NCI-H2227 treated with DMSO at 0.1 percent for 48 hours (cell line): ENCODE results near the gene BMPR1A.
A peak's percentile ranks its signal among the peaks of the same experiment; 100 is the strongest.
"Not testable (repeated sequence)": the region's sequence is repeated elsewhere in the genome, so short reads cannot be mapped to it uniquely, and the experiment has no call there.

Experiments used
- DNase-seq: peaks from one replicate; lab custom pipeline; 2025; lab: John Stamatoyannopoulos, UW

Gene BMPR1A

GRCh38 chr10:86730227-86730626 is 26.2 kb upstream of the BMPR1A start:
- DNase-seq = no peak

DNA sequence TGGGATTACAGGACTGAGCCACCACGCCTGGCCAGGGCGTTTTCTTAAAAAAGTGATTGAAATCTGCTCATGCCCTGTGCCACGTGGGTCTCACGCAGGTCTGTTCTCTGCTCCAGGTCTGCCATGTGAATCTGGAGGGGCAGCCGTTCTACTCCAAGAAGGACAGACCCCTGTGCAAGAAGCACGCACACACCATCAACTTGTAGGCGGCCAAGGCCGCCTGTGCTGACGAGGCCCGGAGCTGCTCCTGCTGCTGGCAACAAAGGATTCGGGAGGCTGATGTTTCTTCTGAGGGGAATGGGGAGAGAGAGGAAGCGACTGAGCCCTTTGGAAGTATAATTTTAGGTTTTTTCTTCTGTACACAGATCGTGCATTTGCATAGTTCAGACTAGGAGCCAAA is 23.6 kb upstream of the BMPR1A start:
- no peak for DNase-seq

GRCh38 chr10:86733260-86733671 is 23.2 kb upstream of the BMPR1A start:
- DNase-seq = no peak

- no peak for DNase-seq
Observed at GRCh38 chr10:86734207-86734988, 22.0 kb upstream of the BMPR1A start.

DNA sequence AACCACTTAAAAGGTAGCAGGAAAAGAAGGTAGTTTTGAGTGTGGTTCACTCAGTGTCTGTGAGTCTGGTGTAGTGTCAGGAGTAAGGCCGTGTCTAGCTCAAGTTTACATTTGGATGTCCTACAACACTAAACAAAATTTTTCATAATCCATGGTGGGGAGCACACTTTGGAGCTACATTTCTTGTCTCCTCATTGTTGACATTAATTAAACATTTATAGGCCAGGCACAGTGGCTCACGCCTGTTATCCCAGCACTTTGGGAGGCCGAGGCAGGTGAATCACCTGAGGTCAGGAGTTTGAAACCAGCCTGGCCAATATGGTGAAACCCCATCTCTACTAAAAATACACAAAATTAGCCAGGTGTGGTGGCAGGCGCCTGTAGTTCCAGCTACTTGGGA is 21.1 kb upstream of the BMPR1A start:
- not testable (repeated sequence) for DNase-seq

DNA sequence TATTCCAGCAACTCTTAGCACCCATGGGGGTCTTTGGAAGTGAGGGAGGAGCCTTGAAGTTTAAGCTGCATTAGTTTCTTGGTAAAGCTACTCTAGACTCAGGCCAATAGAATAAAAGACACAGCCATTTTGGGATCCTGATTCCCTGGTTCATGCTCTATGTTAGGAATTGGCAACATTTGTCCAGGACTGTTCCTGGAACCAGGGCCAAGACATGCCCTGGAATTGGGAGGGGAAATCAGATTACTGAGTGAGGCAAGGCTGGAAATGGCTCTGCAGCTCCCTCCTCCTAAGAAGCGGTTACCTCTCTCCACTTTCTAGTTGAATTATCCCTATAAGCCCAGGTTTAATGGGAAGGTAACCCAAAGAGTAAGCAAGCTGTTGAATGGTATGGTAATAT is 14.2 kb upstream of the BMPR1A start:
- no peak for DNase-seq

DNA sequence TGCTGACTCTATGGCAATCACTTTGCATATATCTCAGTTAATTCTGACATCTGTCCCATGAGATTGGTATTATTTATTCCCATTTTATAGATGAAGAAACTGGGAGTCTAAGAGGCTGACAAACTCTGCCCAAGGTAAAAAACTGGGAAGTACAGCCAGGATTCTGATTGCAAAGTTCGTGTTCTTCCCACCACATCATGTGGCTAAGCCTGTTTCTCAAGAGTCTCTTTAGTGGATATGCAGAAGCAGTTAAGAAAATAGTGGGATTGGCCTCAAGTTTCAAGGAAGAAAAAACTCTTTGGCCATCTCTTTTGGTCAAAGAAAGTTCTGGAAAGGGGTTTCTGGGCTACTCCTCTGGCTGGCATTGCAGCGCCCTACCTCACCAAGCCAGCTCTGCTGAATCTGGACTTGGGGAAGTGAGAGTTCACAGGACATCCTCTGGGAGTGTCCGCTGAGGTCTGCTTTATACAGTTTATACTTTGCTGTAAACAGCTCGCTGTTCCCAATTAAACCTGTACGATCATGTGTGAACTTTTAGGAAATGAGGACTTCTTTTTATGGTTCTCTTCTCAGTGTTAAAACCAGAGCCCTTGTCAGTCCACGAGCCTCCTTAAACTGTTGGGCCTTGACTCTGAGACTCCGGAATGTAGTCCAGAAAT is 12.2 kb upstream of the BMPR1A start:
- DNase-seq = no peak

- DNase-seq = no peak
Observed at GRCh38 chr10:86747796-86748581, 8.4 kb upstream of the BMPR1A start.

DNA sequence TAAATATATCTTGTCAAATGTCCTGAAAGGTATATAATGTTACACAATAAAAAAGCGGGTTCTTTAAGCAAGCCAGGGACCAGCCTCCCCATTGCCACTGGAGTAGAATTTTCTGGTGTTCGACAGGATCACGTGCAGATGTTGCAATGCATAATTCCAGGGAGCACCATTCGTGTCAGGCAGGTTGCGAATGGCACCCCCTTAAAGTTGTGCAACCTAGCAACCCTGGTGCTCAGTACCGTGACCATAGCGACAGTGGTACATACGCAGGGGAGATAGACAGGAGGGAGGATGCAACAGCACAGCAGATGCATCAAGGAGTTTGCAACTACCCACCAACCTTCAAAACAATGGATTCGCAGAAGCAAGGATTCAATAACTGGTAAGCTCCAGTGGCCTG is 6.6 kb upstream of the BMPR1A start:
- no peak for DNase-seq

- no peak for DNase-seq
Observed at GRCh38 chr10:86751477-86751876, 4.9 kb upstream of the BMPR1A start.

GRCh38 chr10:86752311-86752710 is 4.1 kb upstream of the BMPR1A start:
- no peak for DNase-seq

DNA sequence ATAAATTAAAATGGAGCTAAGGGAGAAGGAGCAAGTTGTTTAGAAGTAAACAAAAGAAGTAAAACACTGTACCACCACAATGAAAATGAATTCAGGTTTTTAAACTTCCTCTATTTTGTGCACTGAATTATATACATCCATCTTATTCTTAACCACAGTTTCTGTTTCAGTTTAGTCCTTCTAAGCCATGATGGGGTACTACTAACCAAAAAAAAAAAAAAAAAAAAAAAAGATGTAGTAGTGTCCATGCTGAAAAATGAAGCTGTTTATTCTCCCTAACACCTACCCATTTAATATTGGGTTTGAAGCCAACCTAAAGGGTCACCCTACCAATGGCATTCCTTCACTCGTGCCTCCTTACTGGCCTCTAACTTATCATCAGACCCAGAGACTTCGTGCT is 3.4 kb upstream of the BMPR1A start:
- no peak for DNase-seq

DNA sequence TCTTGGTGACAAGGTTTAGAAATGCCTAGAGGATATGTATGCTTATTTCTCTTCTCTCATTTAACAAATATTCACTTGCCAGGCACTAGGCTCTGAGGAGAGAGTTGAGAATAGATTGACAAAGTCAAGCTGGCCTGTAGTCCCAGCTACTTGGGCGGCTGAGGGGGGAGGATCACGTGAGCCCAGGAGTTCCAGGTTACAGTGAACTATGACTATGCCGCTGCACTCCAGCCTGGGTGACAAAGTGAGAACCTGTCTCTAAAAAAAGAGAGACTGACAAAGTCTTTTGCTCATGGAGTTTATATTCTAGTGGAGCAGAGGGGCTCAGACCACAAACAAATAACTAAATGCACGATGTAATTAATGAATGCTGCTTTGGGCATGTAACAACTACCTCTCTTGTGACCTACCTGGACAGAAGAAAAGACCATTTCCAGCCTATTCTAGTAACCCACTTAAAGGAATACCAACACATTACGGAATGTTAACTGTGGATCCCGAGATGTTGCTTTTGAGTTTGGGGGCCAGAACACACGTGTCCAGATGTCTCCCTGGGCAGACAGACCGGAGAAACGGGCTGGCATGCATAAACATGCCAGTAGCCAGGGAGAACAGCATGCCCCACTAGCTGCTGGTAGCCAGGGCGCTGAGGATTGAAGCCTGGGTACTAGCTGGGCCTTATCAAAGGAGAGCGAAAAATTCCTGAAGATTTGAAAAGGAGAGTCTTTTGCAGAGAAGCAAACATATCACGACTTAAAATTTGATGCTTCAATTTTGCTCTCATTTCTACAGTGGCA is 2.6 kb upstream of the BMPR1A start:
- DNase-seq = no peak

GRCh38 chr10:86755454-86755739 is 1.0 kb upstream of the BMPR1A start:
- DNase-seq = no peak

DNA sequence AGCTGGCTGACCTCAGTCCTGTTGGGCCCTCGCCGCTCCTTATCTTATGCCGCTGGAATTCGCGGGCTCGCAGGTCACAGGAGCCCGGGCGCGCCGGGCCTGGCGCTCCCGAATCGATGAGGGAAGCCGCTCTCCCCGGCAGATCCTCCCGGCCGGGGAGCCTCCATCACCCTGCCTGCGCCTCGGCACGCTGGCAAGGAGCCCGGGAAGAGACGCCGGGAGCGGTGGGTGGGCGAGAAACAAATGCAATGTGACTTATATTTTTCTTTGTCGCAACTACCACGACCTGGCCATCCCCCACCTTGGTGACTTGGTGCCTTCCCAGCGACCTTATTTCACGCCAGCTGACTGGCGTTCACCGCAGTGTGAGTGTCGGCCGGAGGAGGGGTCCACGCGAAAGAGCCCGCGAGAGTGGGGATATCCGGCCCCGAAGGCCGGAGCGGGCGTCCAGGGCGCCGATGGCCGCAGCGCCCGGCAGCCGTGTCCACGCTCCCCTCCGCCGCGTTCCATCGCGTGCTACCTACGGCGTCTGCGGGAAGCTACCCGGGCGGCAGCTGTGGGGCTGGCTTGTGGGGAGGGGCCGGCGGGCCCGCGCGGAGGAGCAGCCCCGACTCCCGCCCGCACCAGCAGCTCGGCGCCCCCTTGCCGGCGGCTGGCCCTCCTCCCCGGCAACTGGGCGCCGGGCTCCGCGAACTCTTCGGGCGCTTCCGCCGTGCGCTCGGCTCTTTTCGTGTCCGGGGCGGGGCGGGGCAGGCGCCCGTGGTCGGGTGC is 494 bp upstream of the BMPR1A start:
- DNase-seq = peak; percentile 82

GRCh38 chr10:86757113-86757972 is 924 bp downstream of the BMPR1A start:
- peak; percentile 36 for DNase-seq

GRCh38 chr10:86758189-86759072 is 2.0 kb downstream of the BMPR1A start:
- no peak for DNase-seq

GRCh38 chr10:86759073-86759672 is 2.8 kb downstream of the BMPR1A start:
- DNase-seq = no peak

DNA sequence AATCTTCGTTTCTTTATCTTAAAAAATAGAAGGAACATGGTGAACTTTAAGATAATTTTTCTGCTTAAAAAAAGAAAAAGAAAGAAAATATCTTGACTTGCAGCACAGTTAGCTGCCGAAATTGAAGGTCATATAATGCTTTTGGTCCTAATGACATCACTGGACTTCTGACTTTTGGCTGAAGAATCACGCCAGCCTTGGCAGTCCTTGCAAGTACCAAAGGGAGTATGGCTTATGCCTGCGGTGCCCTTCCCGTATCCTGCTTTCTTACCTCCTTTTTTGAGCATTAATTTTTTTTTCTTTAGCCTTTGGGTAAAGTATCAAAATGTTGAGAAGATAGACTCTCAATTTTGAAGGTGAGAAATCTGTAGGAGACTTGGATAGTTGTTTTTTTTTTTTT is 7.0 kb downstream of the BMPR1A start:
- DNase-seq = no peak
